HepG2 (cell line): ENCODE data around the gene FAM228B. TPM values are rescaled to one million over a fixed set of nuclear protein-coding genes. Genes with fewer than 3 reads are reported as not detected.

Experiments used
- ATAC-seq: fragments of 200-7000 bp; cut with Tn5 transposase; 3 replicates; pipeline ENCODE4 v1.9.1; 2020; ENCODE audit warnings: mild to moderate bottlenecking, moderate library complexity
- BruUV-seq: library from RNA; stranded (reverse); fragments of 400-500 nt; replicated peaks from 2 replicates; lab custom pipeline; 2021; lab: Mats Ljungman, UMichigan
- CTCF ChIA-PET: fragments of 300-600 bp; formaldehyde crosslinking; extraction: SDS; loops from one replicate; lab custom pipeline; 2021; ENCODE audit warnings: low total read pairs, inconsistent platforms, low intra/inter-chr PET ratio; lab: Yijun Ruan, JAX
- POLR2A ChIA-PET: fragments of 350-600 bp; sonication (Branson Sonifier 250); formaldehyde crosslinking; loops from one replicate; lab custom pipeline; 2020; ENCODE audit warnings: antibody characterized with exemption, inconsistent platforms; lab: Yijun Ruan, JAX
- DNase-seq: peaks from one replicate; pipeline ENCODE4 v3.0.0-alpha.2; 2015; ENCODE audit warnings: low spot score
- FAIRE-seq: peaks from 3 replicates; lab custom pipeline; 2011; peaks lifted over from hg19 to GRCh38; lab: Jason Lieb, UNC
- H2AFZ ChIP-seq: one replicate; pipeline ENCODE4 v1.6.1; 2011; ENCODE audit warnings: low read length, inconsistent platforms
- H3K27ac ChIP-seq: fragments of 300-600 bp; 3 replicates; pipeline ENCODE4 v1.8.0; 2011; ENCODE audit warnings: mixed run types, mild to moderate bottlenecking, mixed read lengths, low read length, inconsistent platforms; ENCODE audit not compliant: insufficient read depth; ENCODE audit errors: extremely low read length
- H3K27me3 ChIP-seq, 2 experiments: fragments of 200-600 bp in 1 of 2; 2 replicates in 1 of 2; 3 replicates in 1 of 2; pipeline versions ENCODE4 v1.6.0 to v1.8.0; 2011; ENCODE audit warnings: low read length in 2 of 2, mild to moderate bottlenecking in 2 of 2, moderate library complexity in 2 of 2, inconsistent platforms in 1 of 2; ENCODE audit not compliant: insufficient read depth in 2 of 2, control insufficient read depth in 1 of 2
- H3K36me3 ChIP-seq, 2 experiments: fragments of 200-600 bp in 1 of 2; replicated peaks in 1 of 2; 2 replicates in 1 of 2; 3 replicates in 1 of 2; pipeline versions ENCODE4 v1.5.1 to v1.8.0; 2011; ENCODE audit warnings: low read length in 2 of 2, inconsistent platforms in 1 of 2; ENCODE audit not compliant: insufficient read depth in 2 of 2, control insufficient read depth in 1 of 2
- H3K4me1 ChIP-seq: 2 replicates; pipeline ENCODE4 v1.5.1; 2012; ENCODE audit warnings: low read length, inconsistent platforms; ENCODE audit not compliant: insufficient read depth
- H3K4me2 ChIP-seq: 2 replicates; pipeline ENCODE4 v1.6.0; 2011; ENCODE audit warnings: low read depth, low read length, inconsistent platforms
- H3K4me3 ChIP-seq, 3 experiments: fragments of 200-600 bp in 1 of 3; sonication (generic), shearing (Covaris generic) in 1 of 3; replicated peaks in 1 of 3; 2 replicates each; pipeline ENCODE4 v1.5.1; 2011 to 2016; ENCODE audit warnings: low read length in 3 of 3, inconsistent platforms in 2 of 3, low read depth in 2 of 3, mild to moderate bottlenecking in 2 of 3, control low read depth in 1 of 3, mixed read lengths in 1 of 3; ENCODE audit not compliant: insufficient read depth in 1 of 3
- H3K79me2 ChIP-seq: one replicate; pipeline ENCODE4 v1.6.1; 2011; ENCODE audit warnings: low read length, inconsistent platforms; ENCODE audit not compliant: insufficient read depth
- H3K9ac ChIP-seq: 2 replicates; pipeline ENCODE4 v1.6.0; 2011; ENCODE audit warnings: mild to moderate bottlenecking, low read depth, low read length, inconsistent platforms; ENCODE audit not compliant: insufficient read depth
- H3K9me3 ChIP-seq: 2 replicates; pipeline ENCODE4 v1.5.1; 2012; ENCODE audit warnings: mild to moderate bottlenecking, low read length
- H4K20me1 ChIP-seq: 2 replicates; pipeline ENCODE4 v1.6.0; 2011; ENCODE audit warnings: inconsistent platforms, mild to moderate bottlenecking, low read length, moderate library complexity; ENCODE audit not compliant: insufficient read depth
- MAFF ChIP-seq: IDR thresholded peaks from 2 replicates; pipeline ENCODE4 v1.6.1; 2011; ENCODE audit warnings: low read depth, low read length, improper control_type of control experiment
- MAFK ChIP-seq, 2 experiments: IDR thresholded peaks in 1 of 2; conservative IDR thresholded peaks in 1 of 2; 2 replicates each; pipeline ENCODE4 v1.6.1; 2011; ENCODE audit warnings: improper control_type of control experiment in 2 of 2, low read length in 2 of 2
- TP53 ChIP-seq: sonication (generic); formaldehyde crosslinking; conservative IDR thresholded peaks from 2 replicates; pipeline ENCODE4 v1.4.0; 2020; ENCODE audit warnings: missing genetic modification reagents
- ZNF556 ChIP-seq: sonication (generic); formaldehyde crosslinking; IDR thresholded peaks from 2 replicates; pipeline ENCODE4 v1.4.0; 2020; ENCODE audit warnings: mild to moderate bottlenecking, missing genetic modification reagents, borderline replicate concordance
- ZNF577 ChIP-seq: sonication (generic); formaldehyde crosslinking; IDR thresholded peaks from 2 replicates; pipeline ENCODE4 v1.4.0; 2020; ENCODE audit warnings: mild to moderate bottlenecking, low read depth, missing genetic modification reagents, borderline replicate concordance
- ZNF646 ChIP-seq: sonication (generic); formaldehyde crosslinking; IDR thresholded peaks from 2 replicates; pipeline ENCODE4 v1.9.0; 2021; ENCODE audit warnings: mild to moderate bottlenecking, missing genetic modification reagents
- WGBS: methylation state at CpG from one replicate; pipeline ENCODE4 v1.1.6; 2017; ENCODE audit warnings: low lambda C conversion rate; 5-methylcytosine and 5-hydroxymethylcytosine counted together
- in situ Hi-C: cut with HindIII; loops from 2 replicates; pipeline ENCODE4 v1.10.0; 2017; ENCODE audit warnings: low pct_unique_long_range_greater_than_20kb; ENCODE audit not compliant: extremely low pct_ligation_motif_present
- intact Hi-C: fragments of 100-400 bp; cut with micrococcal nuclease; formaldehyde crosslinking; loops from one replicate; pipeline ENCODE4 v1.10.0; 2022; ENCODE audit not compliant: unreplicated experiment
- polyA plus RNA-seq, 8 experiments: library from polyadenylated mRNA; depleted of rRNA in 3 of 8; stranded (reverse) in 7 of 8; unstranded in 1 of 8; fragments of >200 nt; fragmentation: Illumina TruSeq in 4 of 8; extraction: Trizol in 4 of 8; gene quantifications; 2 replicates each; pipeline versions ENCODE4 v1.2.1 to v1.2.3, GENCODE V29; 2011 to 2016; ENCODE audit warnings: low read depth in 4 of 8, missing spikeins in 1 of 8, mixed read lengths in 1 of 8; ENCODE audit not compliant: insufficient read depth in 1 of 8
- total RNA-seq, 5 experiments: library from RNA; depleted of rRNA; stranded (reverse); fragments of >200 nt; fragmentation: Illumina TruSeq; extraction: Trizol; gene quantifications; 2 replicates each; pipeline ENCODE4 v1.2.3, GENCODE V29; 2016; ENCODE audit warnings: low read depth in 1 of 5
- TF ChIP-seq, protein P1 (sequence below): fragments of 450-650 bp; IDR thresholded peaks from 2 replicates; pipeline ENCODE4 v1.6.1; 2017; ENCODE audit warnings: mild to moderate bottlenecking

The FAM228B gene
- total and polyA plus RNA-seq, 2 of the 13 experiments (the other 11 are each of a cell fraction or from before 2014, with no cell fraction given): 0.79 to 1.1 TPM

GRCh38 chr2:24111407-24111901 lies 11.8 kb upstream of the FAM228B start:
- 16% methylated on average over 2 of the region's 2 CpGs for WGBS
- no peak for DNase-seq
- BruUV-seq: no TSS peak
- ChIA-PET CTCF (interaction anchor here (0.8 kb wide), 1 partner anchor 27 kb away, joined by 3 read pairs; the partner anchor contains the start of gene TP53I3), POLR2A (interaction anchor here (1.7 to 1.8 kb wide), 2 partner anchors 11 to 28 kb away, joined by 5 to 7 read pairs; partner anchors contain the start of gene PFN4)
- no peak overlapping the region for H3K27ac ChIP-seq
- H3K9me3 ChIP-seq: peaks cover 15% of the 10 kb centered on the region
- no peaks in the 10 kb centered on the region for H3K27me3 ChIP-seq
- intact Hi-C loops (no loop called here), in situ Hi-C loops (no loop called here)
- no peak overlapping the region for H3K4me2 ChIP-seq
- H2AFZ ChIP-seq: no peak overlapping the region
- no peak overlapping the region for H3K4me3 ChIP-seq
- no peak overlapping the region for H3K9ac ChIP-seq
- H3K4me1 ChIP-seq: peaks cover 26% of the 10 kb centered on the region
- FAIRE-seq: no peak
- peak; percentile 21; the same call in 1 of the 3 replicates for ATAC-seq
- peak; percentile 86 to 89 for TF ChIP-seq MAFK (conservative IDR thresholded peaks at IDR 0.05 in 1 of 2, IDR thresholded peaks at IDR 0.05 in 1 of 2; ENCODE audit: low read length in 2 of 2)
- no peak for TF ChIP-seq ZNF646 (CRISPR knock-in tag)
- TF ChIP-seq TP53 (CRISPR knock-in tag): no peak
- TF ChIP-seq ZNF556 (CRISPR knock-in tag): no peak
- TF ChIP-seq MAFF: peak; percentile 86
- TF ChIP-seq, protein P1, sequence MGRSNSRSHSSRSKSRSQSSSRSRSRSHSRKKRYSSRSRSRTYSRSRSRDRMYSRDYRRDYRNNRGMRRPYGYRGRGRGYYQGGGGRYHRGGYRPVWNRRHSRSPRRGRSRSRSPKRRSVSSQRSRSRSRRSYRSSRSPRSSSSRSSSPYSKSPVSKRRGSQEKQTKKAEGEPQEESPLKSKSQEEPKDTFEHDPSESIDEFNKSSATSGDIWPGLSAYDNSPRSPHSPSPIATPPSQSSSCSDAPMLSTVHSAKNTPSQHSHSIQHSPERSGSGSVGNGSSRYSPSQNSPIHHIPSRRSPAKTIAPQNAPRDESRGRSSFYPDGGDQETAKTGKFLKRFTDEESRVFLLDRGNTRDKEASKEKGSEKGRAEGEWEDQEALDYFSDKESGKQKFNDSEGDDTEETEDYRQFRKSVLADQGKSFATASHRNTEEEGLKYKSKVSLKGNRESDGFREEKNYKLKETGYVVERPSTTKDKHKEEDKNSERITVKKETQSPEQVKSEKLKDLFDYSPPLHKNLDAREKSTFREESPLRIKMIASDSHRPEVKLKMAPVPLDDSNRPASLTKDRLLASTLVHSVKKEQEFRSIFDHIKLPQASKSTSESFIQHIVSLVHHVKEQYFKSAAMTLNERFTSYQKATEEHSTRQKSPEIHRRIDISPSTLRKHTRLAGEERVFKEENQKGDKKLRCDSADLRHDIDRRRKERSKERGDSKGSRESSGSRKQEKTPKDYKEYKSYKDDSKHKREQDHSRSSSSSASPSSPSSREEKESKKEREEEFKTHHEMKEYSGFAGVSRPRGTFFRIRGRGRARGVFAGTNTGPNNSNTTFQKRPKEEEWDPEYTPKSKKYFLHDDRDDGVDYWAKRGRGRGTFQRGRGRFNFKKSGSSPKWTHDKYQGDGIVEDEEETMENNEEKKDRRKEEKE: no peak
- no peak for TF ChIP-seq ZNF577 (CRISPR knock-in tag)
- no peaks in the 10 kb centered on the region for H3K79me2 ChIP-seq
- no peaks in the 10 kb centered on the region for H4K20me1 ChIP-seq
- H3K36me3 ChIP-seq: no peaks in the 10 kb centered on the region
